Measurements from ENCODE around the gene AP1S2.

GRCh38 chrX:15854080-15854655, 445 bp downstream of the AP1S2 start:
- TF ChIP-seq CTCF (IDR thresholded peaks at IDR 0.05; ENCODE audit: low read depth, low read length) (peak; percentile 45), EZH2phosphoT487 (IDR thresholded peaks at IDR 0.05; ENCODE audit: low read depth) (no peak)

All from OCI-LY3 (cell line).